Lower lobe of right lung (tissue), 2 donors: ENCODE measurements around the gene ZFHX2. TPM values are rescaled to one million over a fixed set of nuclear protein-coding genes. Genes with fewer than 3 reads are reported as not detected.
"Not testable (repeated sequence)": the region's sequence is repeated elsewhere in the genome, so short reads cannot be mapped to it uniquely, and the experiment has no call there.

Experiments
- ATAC-seq, 2 donors: fragments of 200-7000 bp; cut with Tn5 transposase; one replicate each; pipeline ENCODE4 v1.9.1; 2020 to 2022; ENCODE audit warnings: mild to moderate bottlenecking in 2 of 2, moderate library complexity in 2 of 2
- DNase-seq: peaks from one replicate; pipeline ENCODE4 v3.0.0-alpha.2; 2020
- H3K27ac ChIP-seq: fragments of 200-600 bp; one replicate; pipeline ENCODE4 v1.8.0; 2022
- H3K27me3 ChIP-seq: fragments of 200-600 bp; one replicate; pipeline ENCODE4 v1.8.0; 2022; ENCODE audit warnings: low read depth
- H3K36me3 ChIP-seq: fragments of 200-600 bp; one replicate; pipeline ENCODE4 v1.8.0; 2022; ENCODE audit warnings: mild to moderate bottlenecking
- H3K4me1 ChIP-seq: fragments of 200-600 bp; one replicate; pipeline ENCODE4 v1.8.0; 2022
- H3K4me3 ChIP-seq: fragments of 200-600 bp; one replicate; pipeline ENCODE4 v1.8.0; 2022; ENCODE audit warnings: mild to moderate bottlenecking
- H3K9me3 ChIP-seq: fragments of 200-600 bp; one replicate; pipeline ENCODE4 v1.8.0; 2022
- CTCF ChIP-seq: fragments of 200-600 bp; IDR thresholded peaks from one replicate; pipeline ENCODE4 v1.8.0; 2022; ENCODE audit warnings: antibody characterized with exemption, mild to moderate bottlenecking
- intact Hi-C: fragments of 100-400 bp; cut with DNase I; formaldehyde crosslinking; loops from one replicate; pipeline ENCODE4 v1.11.0; 2022
- long read RNA-seq: library from polyadenylated mRNA; unstranded; transcript quantifications from one replicate; pipeline ENCODE4 v2.0.0, GENCODE V29; 2021
- total RNA-seq: library from RNA; stranded (reverse); fragmentation: NEBNext Ultra II Directional; extraction: Animal tissue kit (Norgen Biotek cat#: 25700); gene quantifications from one replicate; pipeline ENCODE4 v1.2.1, GENCODE V29; 2021
- donor health status: DM: no; HTN: yes; CAD: no; lungs with severe emphysema.

The ZFHX2 gene
- total RNA-seq: 5.1 TPM
- long read RNA-seq, partial matches to known transcripts: 1 of 8 reads
- long read RNA-seq, other reads (novel, unspliced or antisense): 7 of 8 reads

DNA sequence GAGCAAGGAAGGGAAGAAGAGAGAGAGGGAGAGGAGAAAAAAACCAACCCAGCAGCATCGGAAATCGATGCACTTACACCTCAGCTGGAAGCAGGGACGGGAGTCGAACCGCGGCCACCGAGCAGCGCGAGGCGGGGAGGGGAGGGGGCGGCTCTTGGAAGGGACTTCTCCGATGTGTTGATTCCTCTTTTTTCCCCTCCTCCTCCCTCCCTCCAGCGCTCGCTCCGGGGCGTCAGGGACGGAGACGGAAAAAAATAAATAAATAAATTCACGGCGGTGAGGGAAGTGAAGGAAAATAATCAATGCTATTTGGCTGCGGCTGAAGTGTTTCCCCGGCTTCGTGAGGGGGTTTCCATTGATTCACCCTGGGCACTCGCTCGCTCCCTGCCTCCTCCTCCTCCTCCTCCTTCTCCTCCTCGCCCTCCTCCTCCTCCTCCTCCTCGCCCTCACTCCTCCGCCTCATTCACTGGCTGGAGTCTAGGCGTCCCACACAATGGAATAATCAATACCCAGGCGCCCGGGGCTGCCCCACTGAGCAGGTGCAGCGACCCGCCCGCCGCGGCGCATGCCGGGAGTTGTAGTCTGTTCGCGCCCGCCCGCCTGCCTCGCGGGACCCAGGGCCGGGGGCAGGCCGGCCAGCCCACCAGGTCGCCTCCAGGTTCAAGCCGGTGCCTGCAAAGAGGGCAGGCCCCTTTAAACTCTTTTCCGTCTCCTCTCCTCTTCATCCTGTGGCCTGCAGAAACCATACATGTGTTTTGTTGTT lies at the start of gene ZFHX2:
Gene ZFHX2, minus strand, starts transcription at position 500 of the 763 bp plus-strand sequence. CDS start 16,440 bp downstream, outside the sequence.
- Histone ChIP-seq H3K4me3 (peak within 1 kb of the TSS; percentile 76), H3K36me3 (no peaks in the 10 kb centered on the region), H3K9me3 (no peaks in the 10 kb centered on the region), H3K27me3 (no peaks in the 10 kb centered on the region), H3K27ac (peak within 1 kb of the TSS; percentile 58), H3K4me1 (peaks cover 22% of the 10 kb centered on the region)
- TF ChIP-seq CTCF: no peak
- DNase-seq (peak; percentile 84), ATAC-seq (peak; percentile 70 to 82)
- intact Hi-C loops: no loop called here

GRCh38 chr14:23600806-23601205 lies 49.2 kb upstream of the ZFHX2 start:
- intact Hi-C loops: no loop called here
- no peak for TF ChIP-seq CTCF
- Histone ChIP-seq H3K27ac (no peak overlapping the region), H3K9me3 (peaks cover 5% of the 10 kb centered on the region), H3K4me3 (no peak overlapping the region), H3K36me3 (no peaks in the 10 kb centered on the region), H3K4me1 (no peaks in the 10 kb centered on the region), H3K27me3 (no peaks in the 10 kb centered on the region)
- DNase-seq (no peak), ATAC-seq (no peak)

- Histone ChIP-seq H3K4me3 (no peak overlapping the region), H3K27me3 (no peaks in the 10 kb centered on the region), H3K9me3 (peaks cover 5% of the 10 kb centered on the region), H3K36me3 (no peaks in the 10 kb centered on the region), H3K27ac (no peak overlapping the region), H3K4me1 (no peaks in the 10 kb centered on the region)
- intact Hi-C loops: no loop called here
- no peak for TF ChIP-seq CTCF
- ATAC-seq: no peak
- no peak for DNase-seq
These were observed 48.8 kb upstream of the ZFHX2 start for GRCh38 chr14:23600322-23600707.

DNA sequence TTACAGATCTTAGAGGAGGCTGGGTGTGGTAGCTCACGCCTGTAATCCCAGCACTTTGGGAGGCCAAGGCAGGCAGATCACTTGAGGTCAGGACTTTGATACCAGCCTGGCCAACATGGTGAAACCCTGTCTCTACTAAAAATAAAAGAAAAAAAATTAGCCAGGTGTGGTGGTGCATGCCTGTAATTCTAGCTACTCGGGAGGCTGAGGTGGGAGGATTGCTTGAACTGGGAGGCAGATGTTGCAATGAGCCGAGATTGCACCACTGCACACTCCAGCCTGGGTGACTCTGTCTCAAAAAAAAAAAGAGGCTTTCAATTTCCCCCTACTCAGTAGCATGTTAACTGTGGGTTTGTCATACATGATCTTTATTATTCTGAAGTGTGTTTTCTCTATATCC lies 42.6 kb upstream of the ZFHX2 start:
- H3K27ac ChIP-seq, H3K4me3 ChIP-seq, H3K27me3 ChIP-seq, intact Hi-C loops, ATAC-seq, H3K4me1 ChIP-seq, DNase-seq, H3K9me3 ChIP-seq, H3K36me3 ChIP-seq: not testable (repeated sequence)

DNA sequence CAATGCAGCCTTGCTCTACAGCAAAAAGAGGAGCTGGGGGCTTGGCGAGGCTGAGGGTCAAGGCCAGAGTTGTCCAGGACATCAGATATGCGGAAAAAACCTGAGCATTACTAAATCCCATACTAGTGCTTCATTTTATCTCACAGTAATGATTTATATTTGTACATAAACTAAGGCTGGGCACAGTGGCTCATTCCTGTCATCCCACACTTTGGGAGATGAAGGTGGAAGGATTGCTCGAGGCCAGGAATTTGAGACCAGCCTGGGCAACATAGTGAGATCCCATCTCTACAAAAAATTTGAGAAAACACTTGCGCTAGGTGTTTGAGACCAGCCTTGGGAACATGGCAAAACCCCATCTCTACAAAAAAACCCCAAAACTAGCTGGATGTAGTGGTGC lies 38.6 kb upstream of the ZFHX2 start:
- ATAC-seq: no peak
- DNase-seq: no peak
- peaks cover 7% of the 10 kb centered on the region for H3K4me1 ChIP-seq
- H3K27me3 ChIP-seq: no peaks in the 10 kb centered on the region
- no peaks in the 10 kb centered on the region for H3K9me3 ChIP-seq
- TF ChIP-seq CTCF: no peak
- H3K4me3 ChIP-seq: no peak overlapping the region
- H3K36me3 ChIP-seq: no peaks in the 10 kb centered on the region
- no peak overlapping the region for H3K27ac ChIP-seq
- intact Hi-C loops: no loop called here

GRCh38 chr14:23589606-23590005 lies 38.0 kb upstream of the ZFHX2 start:
- Histone ChIP-seq H3K9me3 (no peaks in the 10 kb centered on the region), H3K4me3 (no peak overlapping the region), H3K27ac (no peak overlapping the region), H3K4me1 (peaks cover 7% of the 10 kb centered on the region), H3K27me3 (no peaks in the 10 kb centered on the region), H3K36me3 (no peaks in the 10 kb centered on the region)
- TF ChIP-seq CTCF: no peak
- DNase-seq (no peak), ATAC-seq (peak; percentile 14 to 34)
- intact Hi-C loops: no loop called here
